NCI-H146 treated with DMSO at 0.1 percent for 48 hours (cell line): ENCODE results near the gene MAP3K4.

ENCODE experiments used
- DNase-seq: peaks from one replicate; lab custom pipeline; 2025; ENCODE audit not compliant: unreplicated experiment; lab: John Stamatoyannopoulos, UW

Gene MAP3K4

DNA sequence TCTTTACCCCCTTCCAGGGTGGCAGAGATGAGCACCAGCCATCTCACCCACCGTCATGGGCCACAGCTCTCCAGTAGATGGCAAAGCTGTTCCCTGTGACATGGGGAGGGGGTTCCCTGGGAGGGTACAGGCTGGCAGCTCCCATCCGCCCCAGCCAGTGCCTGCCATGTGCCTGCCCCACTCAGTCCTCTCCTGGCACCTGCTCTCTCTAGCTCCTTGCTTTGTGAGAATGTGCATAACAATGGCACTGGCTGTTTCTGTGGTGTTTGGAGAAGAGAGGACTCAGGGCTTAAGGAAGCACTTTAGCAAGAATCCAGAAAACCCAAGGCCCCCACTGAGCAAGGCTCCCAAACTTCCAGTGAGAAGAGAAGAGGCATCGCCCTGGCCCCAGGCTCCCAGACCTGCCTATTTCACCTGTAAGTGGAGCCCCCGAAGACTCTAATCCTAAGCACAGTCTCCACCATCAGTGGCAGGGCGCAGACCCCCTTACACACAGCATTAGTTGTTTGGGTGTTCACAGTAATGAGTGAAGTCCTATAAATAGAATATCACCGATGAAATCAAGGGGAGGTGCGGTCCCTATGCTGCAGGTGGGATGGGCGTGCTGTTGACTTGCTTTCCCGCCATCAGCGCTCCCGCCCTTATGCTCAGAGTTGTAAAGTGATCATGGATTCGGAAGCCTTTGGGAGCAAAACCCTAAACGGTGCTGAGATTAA lies 172.1 kb downstream of the MAP3K4 start:
- no peak for DNase-seq

DNA sequence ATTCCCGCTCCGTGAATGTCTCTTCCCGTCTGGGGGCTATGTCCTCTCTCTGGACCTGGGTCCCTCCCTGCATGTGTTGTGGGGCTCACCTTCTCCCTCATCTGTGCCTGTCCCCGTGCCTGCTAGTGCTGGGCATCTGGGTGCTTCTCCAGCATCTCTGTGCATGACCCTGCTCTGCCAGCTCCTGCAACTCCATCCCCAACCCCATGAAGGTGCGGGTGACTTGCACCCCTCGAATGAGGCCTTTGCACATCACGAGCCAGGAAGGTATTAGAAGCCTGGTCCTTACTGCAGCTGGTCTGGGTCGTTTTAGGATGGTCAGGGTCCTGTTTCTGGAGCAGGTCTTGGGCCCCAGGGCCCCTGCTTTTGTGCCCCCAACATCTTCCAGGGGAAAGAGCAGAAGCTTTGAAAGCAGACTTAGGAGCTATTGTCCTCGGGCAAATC lies 172.6 kb downstream of the MAP3K4 start:
- DNase-seq, result no peak

DNA sequence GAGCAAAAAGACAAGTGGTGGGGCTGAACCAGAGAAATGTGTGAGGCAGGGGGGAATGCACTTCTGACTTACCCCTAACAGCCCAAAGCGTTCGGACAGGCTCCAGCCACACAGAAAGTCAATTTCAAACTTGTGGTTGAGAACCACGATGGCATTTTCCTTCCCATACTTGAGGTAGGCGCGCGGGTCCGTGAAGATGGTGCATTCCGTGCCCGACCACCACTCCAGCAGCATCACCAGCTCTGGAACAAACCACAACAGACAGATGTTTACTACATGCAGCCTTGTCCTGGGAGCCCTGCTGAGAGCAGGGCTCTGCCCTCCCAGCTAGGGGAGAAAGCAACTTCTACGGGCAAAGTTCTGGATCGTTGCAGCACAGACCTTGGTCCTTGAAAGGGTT lies 174.6 kb downstream of the MAP3K4 start:
- DNase-seq, result no peak

DNA sequence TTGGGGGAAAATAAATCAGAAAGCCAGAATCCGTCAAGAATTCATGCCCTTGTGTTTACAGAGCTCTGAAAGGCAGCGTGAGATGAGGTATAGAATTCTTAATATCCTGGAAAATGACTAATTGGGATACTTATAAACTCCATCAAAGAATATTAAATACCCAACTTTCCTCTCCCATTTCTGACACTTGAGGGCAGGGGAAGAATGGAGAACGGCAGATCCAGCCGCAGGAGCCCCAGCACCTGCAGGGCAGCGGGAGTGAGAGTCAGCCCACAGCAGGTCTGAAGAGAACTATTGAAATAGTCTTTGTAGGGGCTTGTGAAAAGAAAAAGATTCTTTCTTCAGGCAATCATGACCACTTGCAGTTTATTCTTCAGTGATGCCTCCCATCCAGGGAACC lies 175.1 kb downstream of the MAP3K4 start:
- no peak for DNase-seq
